AG08395 (cell line): ENCODE measurements around the gene UTP4.
"Not testable (repeated sequence)": the region's sequence is repeated elsewhere in the genome, so short reads cannot be mapped to it uniquely, and the experiment has no call there.

Experiments used
- DNase-seq: peaks from one replicate; pipeline ENCODE4 v3.0.0; 2012; ENCODE audit warnings: mixed read lengths, low spot score

Gene UTP4

GRCh38 chr16:69131167-69131838 is 1.1 kb upstream of the UTP4 start:
- DNase-seq: peak; percentile 57

GRCh38 chr16:69131839-69132423 is 518 bp upstream of the UTP4 start:
- DNase-seq: peak; percentile 94

- DNase-seq: no peak
Measured at GRCh38 chr16:69133373-69133954, 1.0 kb downstream of the UTP4 start.

DNA sequence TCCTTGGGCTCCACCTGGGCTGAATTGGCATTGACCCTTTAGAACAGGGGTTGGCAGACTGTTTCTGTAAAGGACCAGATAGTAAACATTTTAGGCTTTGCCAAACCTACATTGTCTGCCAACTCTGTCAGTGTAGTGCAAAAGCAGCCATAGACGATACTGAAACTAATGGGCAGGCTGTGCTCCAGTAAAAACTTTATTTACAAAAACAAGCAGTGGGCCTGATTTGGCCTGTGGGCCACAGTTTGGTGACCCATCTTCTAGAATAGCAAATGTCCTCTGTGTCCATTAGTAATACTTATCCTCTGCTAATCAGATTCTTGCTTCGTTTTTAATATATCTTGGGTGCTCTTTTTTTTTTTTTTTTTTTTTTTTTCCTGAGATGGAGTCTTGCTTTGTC is 6.2 kb downstream of the UTP4 start:
- DNase-seq: no peak

- DNase-seq: not testable (repeated sequence)
Measured at GRCh38 chr16:69139464-69139863, 7.0 kb downstream of the UTP4 start.

DNA sequence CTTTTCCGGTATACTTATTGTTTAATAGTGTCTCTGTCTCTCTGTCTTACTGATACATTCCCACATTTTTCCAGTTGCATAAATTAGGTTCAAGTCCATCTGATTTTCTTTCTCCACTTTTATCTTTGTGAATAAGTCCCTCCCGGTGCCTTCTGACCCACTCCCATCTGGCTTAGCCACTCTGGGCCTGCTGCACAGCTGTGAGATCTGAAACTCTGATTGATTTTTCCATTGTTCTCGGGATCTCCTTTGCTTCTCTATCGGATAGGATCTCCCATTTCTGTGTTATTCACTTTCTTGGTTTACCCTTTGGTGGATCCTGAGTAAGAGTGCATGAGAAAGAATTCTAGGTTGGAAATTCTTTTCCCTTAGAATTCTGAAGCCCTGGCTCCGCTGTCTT is 8.6 kb downstream of the UTP4 start:
- DNase-seq: no peak

DNA sequence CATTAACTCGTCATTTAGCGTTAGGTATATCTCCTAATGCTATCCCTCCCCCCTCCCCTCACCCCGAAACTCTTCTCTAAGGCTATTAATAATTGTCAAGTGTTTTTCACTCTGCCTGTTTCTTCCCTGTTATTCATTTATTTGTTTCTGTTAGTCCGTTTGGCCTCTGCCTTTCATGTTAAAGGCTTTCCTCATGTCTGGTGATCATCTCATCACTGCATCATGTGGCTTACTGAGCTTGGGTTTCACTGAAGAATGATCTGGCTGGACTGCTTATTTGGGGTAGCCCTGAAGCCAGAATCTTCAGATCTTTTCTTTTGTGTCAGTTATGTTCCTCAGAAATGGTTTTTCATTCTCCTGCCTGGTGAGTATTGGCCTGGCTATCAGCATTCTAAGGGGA is 9.5 kb downstream of the UTP4 start:
- no peak for DNase-seq

- DNase-seq: no peak
Measured at GRCh38 chr16:69143116-69143515, 10.7 kb downstream of the UTP4 start.

GRCh38 chr16:69145658-69146057 is 13.2 kb downstream of the UTP4 start:
- no peak for DNase-seq

DNA sequence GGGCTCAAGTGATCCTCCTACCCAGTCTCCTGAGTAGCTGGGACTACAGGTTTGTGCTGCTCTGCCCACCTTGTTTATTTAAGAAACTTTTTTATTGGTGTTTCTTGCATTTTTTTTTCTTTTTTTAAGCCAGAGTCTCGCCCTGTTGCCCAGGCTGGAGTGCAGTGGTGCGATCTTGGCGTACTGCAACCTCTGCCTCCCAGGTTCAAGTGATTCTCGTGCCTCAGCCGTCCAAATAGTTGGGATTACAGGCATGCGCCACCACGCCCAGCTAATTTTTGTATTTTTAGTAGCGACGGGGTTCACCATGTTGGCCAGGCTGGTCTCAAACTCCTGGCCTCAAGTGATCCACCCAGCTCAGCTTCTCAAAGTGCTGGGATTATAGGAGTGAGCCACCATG is 17.2 kb downstream of the UTP4 start:
- not testable (repeated sequence) for DNase-seq

DNA sequence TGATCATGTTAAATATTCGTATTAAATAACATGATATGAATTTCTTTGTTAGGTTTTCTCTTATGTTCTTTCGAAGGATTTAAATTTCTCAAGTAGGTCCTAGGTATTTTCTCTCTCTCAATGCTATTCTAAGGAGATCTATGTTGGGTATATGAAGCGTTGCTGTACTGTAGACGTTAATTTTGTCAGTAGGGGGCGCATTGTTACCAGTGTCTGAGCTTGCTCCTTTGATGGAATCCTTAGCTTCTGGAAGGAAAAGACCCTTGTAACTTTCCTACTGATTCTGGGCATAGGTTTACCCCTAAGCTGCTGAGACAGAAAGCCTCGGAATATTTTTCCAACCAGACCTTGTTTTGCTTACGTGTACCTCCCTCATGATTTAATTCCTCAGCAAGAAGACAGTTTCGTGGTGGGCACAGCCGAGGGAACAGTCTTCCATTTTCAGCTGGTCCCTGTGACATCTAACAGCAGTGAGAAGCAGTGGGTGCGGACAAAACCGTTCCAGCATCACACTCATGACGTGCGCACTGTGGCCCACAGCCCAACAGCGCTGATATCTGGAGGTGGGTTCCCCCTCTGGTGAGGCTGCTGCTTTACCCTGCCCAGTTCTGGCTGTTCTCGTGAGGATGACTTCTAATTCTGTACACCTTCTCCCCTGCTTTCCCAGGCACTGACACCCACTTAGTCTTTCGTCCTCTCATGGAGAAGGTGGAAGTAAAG is 17.9 kb downstream of the UTP4 start:
- DNase-seq: peak; percentile 79

DNA sequence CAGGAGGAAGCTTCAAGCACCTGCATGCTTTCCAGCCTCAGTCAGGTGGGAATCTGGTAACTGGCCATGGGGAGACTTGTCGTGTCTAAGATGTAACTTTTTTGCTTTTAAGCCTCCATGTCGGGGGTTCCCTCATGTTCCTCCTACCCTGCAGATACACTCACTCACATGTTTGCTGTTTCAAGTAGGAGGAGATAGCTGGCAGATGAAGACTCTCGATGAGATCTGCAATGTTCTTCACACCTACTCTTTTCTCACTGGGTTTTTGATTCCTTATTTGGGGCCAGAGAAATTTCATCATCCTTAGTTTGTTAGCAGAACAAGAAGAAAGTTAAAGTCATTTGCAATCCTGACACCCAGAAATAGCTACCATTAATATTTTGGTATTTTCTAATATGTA is 24.7 kb downstream of the UTP4 start:
- DNase-seq: no peak

DNA sequence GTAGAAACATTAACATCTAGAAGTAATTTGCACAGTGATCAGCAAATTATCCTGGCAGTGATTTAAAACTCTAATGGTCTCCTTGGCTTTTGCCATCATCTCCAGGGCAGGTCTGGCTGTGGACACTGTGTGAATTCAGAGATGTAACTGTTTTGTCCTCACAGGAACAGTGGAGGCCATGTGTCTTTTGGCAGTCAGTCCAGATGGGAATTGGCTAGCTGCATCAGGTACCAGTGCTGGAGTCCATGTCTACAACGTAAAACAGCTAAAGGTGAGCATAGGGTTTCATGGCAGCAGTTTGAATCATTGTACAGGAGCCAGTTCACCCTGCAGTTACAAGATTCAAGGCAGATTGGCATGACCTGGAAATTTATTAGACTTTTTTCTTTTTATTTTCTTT is 27.7 kb downstream of the UTP4 start:
- DNase-seq: no peak

- DNase-seq: no peak
Measured at GRCh38 chr16:69165584-69165983, 33.1 kb downstream of the UTP4 start.

DNA sequence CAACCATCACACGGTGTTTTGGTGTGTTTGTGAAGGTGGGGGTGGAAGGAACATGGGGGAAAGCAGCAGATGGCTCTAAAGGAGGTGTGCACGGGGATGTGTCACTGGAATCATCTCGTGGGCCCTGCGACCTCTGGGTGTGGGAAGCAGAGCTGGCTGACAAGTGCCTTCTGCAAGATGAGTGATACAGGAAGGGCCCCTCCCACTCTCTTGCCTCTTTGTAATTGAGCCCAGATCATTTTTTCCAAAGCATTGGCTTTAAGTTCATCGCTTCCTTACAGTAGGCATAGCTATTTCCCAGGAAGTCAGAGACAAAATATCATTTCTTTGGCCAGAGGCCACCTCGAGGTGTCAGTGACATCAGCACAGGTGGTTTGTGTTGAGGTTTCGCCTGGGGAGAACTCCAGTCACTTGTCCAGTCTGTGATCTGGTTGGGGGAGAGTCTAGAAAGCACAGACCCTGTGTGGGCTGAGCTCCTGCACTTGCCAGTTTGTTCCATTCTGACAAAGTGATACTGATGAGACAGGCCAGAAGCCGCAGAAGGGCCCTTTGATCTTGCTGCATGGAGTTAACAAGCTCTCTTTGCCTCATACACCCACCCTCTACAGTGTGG is 33.9 kb downstream of the UTP4 start:
- peak; percentile 29 for DNase-seq

DNA sequence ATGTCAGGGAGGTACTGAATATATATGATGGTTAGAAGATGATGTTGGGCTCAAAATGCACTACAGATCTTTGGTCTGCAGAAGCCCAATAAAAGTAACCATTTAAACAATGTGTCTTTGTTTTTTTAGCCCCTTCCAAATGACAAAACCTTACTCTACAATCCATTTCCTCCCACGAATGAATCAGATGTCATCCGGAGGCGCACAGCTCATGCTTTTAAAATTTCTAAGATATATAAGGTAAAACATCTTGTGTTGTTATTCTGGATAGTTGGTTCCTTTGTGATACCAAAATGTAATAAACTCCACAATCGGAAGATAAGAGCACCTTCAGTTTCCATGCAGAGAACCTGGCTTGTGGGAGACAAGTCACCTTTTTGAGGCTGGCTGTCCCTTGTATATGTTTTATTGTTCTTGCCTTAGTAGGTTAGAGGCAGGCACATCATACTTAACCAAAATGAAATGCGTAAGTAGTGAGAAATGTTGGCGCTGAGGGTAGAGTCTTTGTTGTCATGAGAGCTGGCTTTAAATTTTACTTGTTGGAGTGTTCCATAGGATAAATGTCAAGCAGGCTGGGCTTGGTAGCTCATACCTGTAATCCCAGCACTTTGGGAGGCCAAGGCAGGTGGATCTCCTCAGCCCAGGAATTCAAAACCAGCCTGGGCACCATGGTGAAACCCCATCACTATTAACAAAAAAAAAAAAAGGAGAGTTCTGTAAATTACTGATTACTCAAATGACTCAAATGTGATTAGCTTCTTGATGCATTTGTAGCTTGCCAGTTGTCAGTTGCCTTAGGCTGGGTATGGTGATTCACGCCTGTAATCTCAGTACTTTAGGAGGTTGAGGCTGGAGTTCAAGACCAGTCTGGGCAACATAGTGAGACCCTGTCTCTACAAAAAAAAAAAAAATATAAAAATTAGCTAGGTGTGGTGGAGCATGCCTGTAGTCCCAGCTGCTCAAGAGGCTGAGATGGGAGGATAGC is 34.8 kb downstream of the UTP4 start:
- no peak for DNase-seq

DNA sequence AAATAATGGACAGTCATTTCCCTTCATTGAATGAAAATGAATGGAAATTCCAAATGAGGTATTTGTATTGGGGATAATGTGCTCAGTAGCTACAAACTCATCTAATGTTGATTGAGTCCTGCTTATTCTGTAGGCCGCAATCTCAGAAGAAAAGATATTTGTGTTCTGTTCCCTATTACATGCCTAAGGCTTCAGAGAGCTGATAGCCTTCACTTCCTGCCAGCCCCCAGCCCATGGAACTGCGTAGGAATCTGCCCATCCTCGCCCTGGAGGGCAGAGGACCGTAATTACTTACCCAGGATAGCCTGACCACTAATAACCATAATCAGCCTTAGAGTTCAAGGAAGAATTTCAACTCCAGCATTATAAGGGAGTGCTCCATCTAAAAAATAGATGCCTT is 36.6 kb downstream of the UTP4 start:
- no peak for DNase-seq

- DNase-seq: no peak
Measured at GRCh38 chr16:69169607-69170352, 37.3 kb downstream of the UTP4 start.

- DNase-seq: peak; percentile 30
Measured at GRCh38 chr16:69171325-69172084, 39.1 kb downstream of the UTP4 start.
